Pancreas (tissue), 10 donors: ENCODE data around the gene LRRC18. TPM values are rescaled to one million over a fixed set of nuclear protein-coding genes. Genes with fewer than 3 reads are reported as not detected.

Experiments used
- ATAC-seq, 4 donors: fragments of 200-7000 bp; cut with Tn5 transposase; one replicate each; pipeline versions ENCODE4 v1.8.0 to v1.9.1; 2020; ENCODE audit warnings: mild to moderate bottlenecking in 4 of 4, moderate library complexity in 4 of 4
- DNase-seq, 6 donors: peaks; one replicate each; pipeline ENCODE4 v3.0.0-alpha.2; 2020
- FAIRE-seq: peaks from 2 replicates; lab custom pipeline; 2012; peaks lifted over from hg19 to GRCh38; lab: Jason Lieb, UNC
- H3K27ac ChIP-seq, 4 donors: fragments of 200-600 bp; sonication (generic); 1 replicate in 3 of 4; 2 replicates in 1 of 4; pipeline versions ENCODE4 v1.5.0 to v1.8.0; 2020
- H3K27me3 ChIP-seq, 4 donors: fragments of 200-600 bp; one replicate each; pipeline ENCODE4 v1.8.0; 2021
- H3K36me3 ChIP-seq, 3 donors: fragments of 200-600 bp; sonication (generic) in 1 of 3; one replicate each; pipeline versions ENCODE4 v1.5.0 to v1.8.0; 2020 to 2021
- H3K4me1 ChIP-seq, 3 donors: fragments of 200-600 bp; one replicate each; pipeline ENCODE4 v1.8.0; 2021
- H3K4me3 ChIP-seq, 4 donors: fragments of 200-600 bp; sonication (generic) in 2 of 4; one replicate each; pipeline versions ENCODE4 v1.5.0 to v1.8.0; 2020 to 2021
- H3K9me3 ChIP-seq, 4 donors: fragments of 200-600 bp; one replicate each; pipeline ENCODE4 v1.8.0; 2021
- CTCF ChIP-seq, 4 donors: fragments of 200-600 bp; sonication (generic) in 3 of 4; IDR thresholded peaks; one replicate each; pipeline versions ENCODE4 v1.5.0 to v1.8.0; 2021; ENCODE audit warnings: antibody characterized with exemption in 4 of 4
- WGBS, 2 donors: extraction: QIAGEN DNeasy Blood & Tissue Kit; methylation state at CpG; one replicate each; pipeline ENCODE4 v1.1.7; 2013; 5-methylcytosine and 5-hydroxymethylcytosine counted together
- intact Hi-C, 3 donors: fragments of 100-400 bp; cut with DNase I; formaldehyde crosslinking; loops; one replicate each; pipeline versions ENCODE4 v1.11.1 to v1.14.2; 2022
- polyA plus RNA-seq, 2 donors: library from polyadenylated mRNA; stranded (reverse); fragments of 200-250 nt; gene quantifications; one replicate each; pipeline ENCODE4 v1.2.3, GENCODE V29; 2013
- total RNA-seq, 6 donors: library from RNA; stranded (reverse); fragmentation: NEBNext Ultra II Directional in 4 of 6; extraction: Animal tissue kit (Norgen Biotek cat#: 25700) in 4 of 6; gene quantifications; one replicate each; pipeline versions ENCODE4 v1.2.1 to v1.2.4, GENCODE V29; 2021 to 2023
- donor health status: healthy with polysubstance abuse.
- donor health status: DM: no; HTN: no; CAD: no; lungs with moderate emphysema.
- donor health status: DM: no; HTN: no; CAD: no.
- donor health status: control.
- donor health status: control.
- donor health status: Bipolar disorder and iron deficiency.
- donor health status: DM: yes; HTN: yes; CAD: no.
- donor health status: DM: no; HTN: no; CAD: no.
- donor health status: DM: no; HTN: no; CAD: no.
- donor health status: DM: yes; HTN: yes; CAD: no.

LRRC18 gene
- total and polyA plus RNA-seq, 8 donors: not detected

- 68 to 91% methylated on average over 4 of the region's 4 CpGs for WGBS, 2 donors
- intact Hi-C loops: no loop called here
- TF ChIP-seq CTCF (IDR thresholded peaks at IDR 0.05): no peak
- H3K36me3 ChIP-seq: no peaks in the 10 kb centered on the region
- H3K4me3 ChIP-seq: no peak overlapping the region
- ATAC-seq (no peak), DNase-seq (no peak), FAIRE-seq (no peak)
- no peaks in the 10 kb centered on the region for H3K9me3 ChIP-seq
- no peaks in the 10 kb centered on the region for H3K27me3 ChIP-seq
- no peaks in the 10 kb centered on the region for H3K4me1 ChIP-seq
- no peak overlapping the region for H3K27ac ChIP-seq
Observed at GRCh38 chr10:48907730-48908129, 31.9 kb downstream of the LRRC18 start.

GRCh38 chr10:48906841-48907240, 32.8 kb downstream of the LRRC18 start:
- no peak for FAIRE-seq
- H3K27me3 ChIP-seq: no peaks in the 10 kb centered on the region
- intact Hi-C loops: no loop called here
- H3K9me3 ChIP-seq: no peaks in the 10 kb centered on the region
- H3K36me3 ChIP-seq: no peaks in the 10 kb centered on the region
- TF ChIP-seq CTCF (IDR thresholded peaks at IDR 0.05): no peak
- 69 to 79% methylated on average over 2 of the region's 2 CpGs for WGBS, 2 donors
- ATAC-seq: no peak
- no peaks in the 10 kb centered on the region for H3K4me1 ChIP-seq
- DNase-seq: no peak
- no peak overlapping the region for H3K27ac ChIP-seq
- no peak overlapping the region for H3K4me3 ChIP-seq

GRCh38 chr10:48905311-48905710, 34.3 kb downstream of the LRRC18 start:
- DNase-seq (no peak), ATAC-seq (no peak), FAIRE-seq (no peak)
- Histone ChIP-seq H3K27ac (no peak overlapping the region), H3K36me3 (no peaks in the 10 kb centered on the region), H3K9me3 (no peaks in the 10 kb centered on the region), H3K4me3 (no peak overlapping the region), H3K27me3 (no peaks in the 10 kb centered on the region), H3K4me1 (no peaks in the 10 kb centered on the region)
- intact Hi-C loops: no loop called here
- no peak for TF ChIP-seq CTCF (IDR thresholded peaks at IDR 0.05)
- 85 to 94% methylated on average over 2 of the region's 2 CpGs for WGBS, 2 donors

GRCh38 chr10:48904861-48905260, 34.8 kb downstream of the LRRC18 start:
- Histone ChIP-seq H3K36me3 (no peaks in the 10 kb centered on the region), H3K9me3 (no peaks in the 10 kb centered on the region), H3K27ac (no peak overlapping the region), H3K4me3 (no peak overlapping the region), H3K4me1 (no peaks in the 10 kb centered on the region), H3K27me3 (no peaks in the 10 kb centered on the region)
- no peak for TF ChIP-seq CTCF (IDR thresholded peaks at IDR 0.05)
- FAIRE-seq (no peak), ATAC-seq (no peak), DNase-seq (no peak)
- WGBS, 2 donors: 71 to 78% methylated on average over 2 of the region's 2 CpGs
- intact Hi-C loops: no loop called here

GRCh38 chr10:48903151-48903550, 36.5 kb downstream of the LRRC18 start:
- no peak overlapping the region for H3K4me3 ChIP-seq
- ATAC-seq: no peak
- WGBS, 2 donors: 53 to 66% methylated on average over 2 of the region's 2 CpGs
- intact Hi-C loops: no loop called here
- DNase-seq: no peak
- TF ChIP-seq CTCF (IDR thresholded peaks at IDR 0.05): no peak
- H3K36me3 ChIP-seq: no peaks in the 10 kb centered on the region
- H3K27ac ChIP-seq: no peak overlapping the region
- no peaks in the 10 kb centered on the region for H3K9me3 ChIP-seq
- FAIRE-seq: no peak
- no peaks in the 10 kb centered on the region for H3K27me3 ChIP-seq
- no peaks in the 10 kb centered on the region for H3K4me1 ChIP-seq
